DOHH2 (cell line): ENCODE results near the gene ARHGAP11B.
"Not testable (repeated sequence)": the region's sequence is repeated elsewhere in the genome, so short reads cannot be mapped to it uniquely, and the experiment has no call there.

Source experiments
- CTCF ChIP-seq: fragments of 200-600 bp; sonication (generic); IDR thresholded peaks from one replicate; pipeline ENCODE4 v1.5.1; 2014; ENCODE audit warnings: antibody characterized with exemption, mild to moderate bottlenecking, low read depth, low read length; ENCODE audit not compliant: poor library complexity, severe bottlenecking
- EZH2phosphoT487 ChIP-seq: fragments of 200-600 bp; sonication (generic); IDR thresholded peaks from 2 replicates; pipeline ENCODE4 v1.6.1; 2017; ENCODE audit warnings: borderline replicate concordance, mild to moderate bottlenecking, antibody characterized with exemption, low read length, moderate library complexity, mixed read lengths

- TF ChIP-seq CTCF, EZH2phosphoT487: not testable (repeated sequence)
These were observed 43.7 kb downstream of the ARHGAP11B start for GRCh38 chr15:30669621-30670020.
